Left colon (tissue), 2 donors: ENCODE measurements around the gene KCTD5. TPM values are rescaled to one million over a fixed set of nuclear protein-coding genes. Genes with fewer than 3 reads are reported as not detected.
"Not testable (repeated sequence)": the region's sequence is repeated elsewhere in the genome, so short reads cannot be mapped to it uniquely, and the experiment has no call there.

ENCODE experiments used
- ATAC-seq: fragments of 200-7000 bp; cut with Tn5 transposase; one replicate; pipeline ENCODE4 v1.9.1; 2020; ENCODE audit warnings: mild to moderate bottlenecking, moderate library complexity
- DNase-seq, 2 donors: peaks; one replicate each; pipeline ENCODE4 v3.0.0-alpha.2; 2020
- intact Hi-C, 2 donors: fragments of 100-400 bp; cut with DNase I in 1 of 2; cut with micrococcal nuclease in 1 of 2; formaldehyde crosslinking; loops; one replicate each; pipeline versions ENCODE4 v1.11.2 to v1.14.0; 2022; cut with DNase I, micrococcal nuclease
- total RNA-seq, 2 donors: library from RNA; stranded (reverse); fragmentation: NEBNext Ultra II Directional; extraction: Animal tissue kit (Norgen Biotek cat#: 25700); gene quantifications; one replicate each; pipeline ENCODE4 v1.2.1, GENCODE V29; 2021
- donor health status: DM: no; HTN: no; CAD: no.
- donor health status: DM: yes; HTN: yes; CAD: no.

KCTD5 gene
- total RNA-seq, 2 donors from 2014 or later, result 49.3 to 79.6 TPM

- DNase-seq, result no peak
- ATAC-seq, result no peak
- intact Hi-C loops, result no loop called here
Observed at GRCh38 chr16:2716948-2717347, 34.6 kb downstream of the KCTD5 start.

- DNase-seq, result no peak
- ATAC-seq, result no peak
- intact Hi-C loops, result no loop called here
Observed at GRCh38 chr16:2717383-2718263, 35.3 kb downstream of the KCTD5 start.

- intact Hi-C loops, result no loop called here
- peak; percentile 73 for ATAC-seq
- DNase-seq, result peak; percentile 66 to 90
Observed at GRCh38 chr16:2719328-2720063, 37.2 kb downstream of the KCTD5 start.

- DNase-seq (no peak), ATAC-seq (no peak)
Observed at GRCh38 chr16:2720064-2720457, 37.7 kb downstream of the KCTD5 start, which contains the start of gene PRSS27. TSS of gene PRSS27 (minus strand) at chr16:2720224. CDS start at chr16:2720160, 64 bp downstream.

GRCh38 chr16:2720719-2721633, 38.7 kb downstream of the KCTD5 start:
- ATAC-seq (peak; percentile 80), DNase-seq (peak; percentile 86 to 90)
- intact Hi-C loops, result no loop called here

More at GRCh38 chr16:2720064-2720457, 37.7 kb downstream of the KCTD5 start, which contains the start of gene PRSS27:
- intact Hi-C loops, result no loop called here

- intact Hi-C loops, DNase-seq, ATAC-seq: not testable (repeated sequence)
Observed at GRCh38 chr16:2721634-2722173, 39.4 kb downstream of the KCTD5 start.

GRCh38 chr16:2724088-2724676, 41.9 kb downstream of the KCTD5 start:
- DNase-seq (no peak), ATAC-seq (no peak)
- intact Hi-C loops, result no loop called here

GRCh38 chr16:2724816-2725348, 42.6 kb downstream of the KCTD5 start:
- DNase-seq (no peak), ATAC-seq (no peak)
- intact Hi-C loops, result no loop called here

GRCh38 chr16:2726923-2727322, 44.6 kb downstream of the KCTD5 start:
- intact Hi-C loops, result no loop called here
- DNase-seq, result no peak
- no peak for ATAC-seq

- intact Hi-C loops, result no loop called here
- no peak for ATAC-seq
- DNase-seq, result no peak
Observed at GRCh38 chr16:2728034-2728433, 45.7 kb downstream of the KCTD5 start.

- ATAC-seq, result no peak
- no peak for DNase-seq
- intact Hi-C loops, result no loop called here
Observed at GRCh38 chr16:2734844-2735515, 52.7 kb downstream of the KCTD5 start.

GRCh38 chr16:2736476-2737237, 54.3 kb downstream of the KCTD5 start:
- intact Hi-C loops, result no loop called here
- DNase-seq (no peak), ATAC-seq (no peak)

- ATAC-seq, result no peak
- no peak for DNase-seq
- intact Hi-C loops, result no loop called here
Observed at GRCh38 chr16:2737238-2737605, 54.9 kb downstream of the KCTD5 start.

- no peak for DNase-seq
- no peak for ATAC-seq
- intact Hi-C loops, result no loop called here
Observed at GRCh38 chr16:2737895-2738418, 55.6 kb downstream of the KCTD5 start.

GRCh38 chr16:2738615-2739014, 56.3 kb downstream of the KCTD5 start:
- intact Hi-C loops, result no loop called here
- no peak for DNase-seq
- no peak for ATAC-seq

- DNase-seq (no peak), ATAC-seq (no peak)
- intact Hi-C loops, result no loop called here
Observed at GRCh38 chr16:2739625-2740430, 57.5 kb downstream of the KCTD5 start.
